K562 (cell line): ENCODE results near the gene CCDC82. TPM values are rescaled to one million over a fixed set of nuclear protein-coding genes. Genes with fewer than 3 reads are reported as not detected.

Source experiments
- ATAC-seq: fragments of 200-7000 bp; cut with Tn5 transposase; 3 replicates; pipeline ENCODE4 v1.9.1; 2020; ENCODE audit warnings: moderate library complexity
- BruUV-seq: library from RNA; stranded (reverse); fragments of 400-500 nt; replicated peaks from 2 replicates; lab custom pipeline; 2021; lab: Mats Ljungman, UMichigan
- CTCF ChIA-PET: fragments of 300-600 bp; formaldehyde crosslinking; extraction: SDS; loops from one replicate; lab custom pipeline; 2021; ENCODE audit warnings: low intra/inter-chr PET ratio; lab: Yijun Ruan, JAX
- POLR2A ChIA-PET: fragments of 300-600, 350-650 bp; sonication (Branson Sonifier 250); formaldehyde crosslinking; extraction: SDS; loops from one replicate; lab custom pipeline; 2021; ENCODE audit warnings: antibody characterized with exemption, inconsistent platforms; lab: Yijun Ruan, JAX
- DNase-seq, 4 experiments: peaks; one replicate each; pipeline versions ENCODE4 v3.0.0 to v3.0.0-alpha.2; 2011 to 2018; ENCODE audit warnings: low spot score in 3 of 4, mixed read lengths in 3 of 4; ENCODE audit errors: extremely low read depth in 1 of 4
- FAIRE-seq: peaks from 2 replicates; lab custom pipeline; 2011; peaks lifted over from hg19 to GRCh38; lab: Jason Lieb, UNC
- H2AFZ ChIP-seq: 2 replicates; pipeline ENCODE4 v1.6.0; 2011; ENCODE audit warnings: low read depth, low read length, control low read depth, inconsistent platforms
- H3K27ac ChIP-seq: fragments of 200-600 bp; 3 replicates; pipeline ENCODE4 v1.8.0; 2011; ENCODE audit warnings: low read depth, mild to moderate bottlenecking, control low read depth, inconsistent platforms, low read length, moderate library complexity, mixed read lengths; ENCODE audit errors: extremely low read depth
- H3K27me3 ChIP-seq, 2 experiments: fragments of 300-600 bp in 1 of 2; 2 replicates in 1 of 2; 3 replicates in 1 of 2; pipeline versions ENCODE4 v1.6.0 to v1.8.0; 2011; ENCODE audit warnings: inconsistent platforms in 2 of 2, low read length in 2 of 2, mild to moderate bottlenecking in 1 of 2, mixed read lengths in 1 of 2, moderate library complexity in 1 of 2; ENCODE audit not compliant: control insufficient read depth in 2 of 2, insufficient read depth in 2 of 2
- H3K36me3 ChIP-seq: fragments of 300-600 bp; 3 replicates; pipeline ENCODE4 v1.8.0; 2011; ENCODE audit warnings: mild to moderate bottlenecking, low read length, inconsistent platforms; ENCODE audit not compliant: control insufficient read depth, insufficient read depth
- H3K4me1 ChIP-seq, 2 experiments: fragments of 200-600 bp in 1 of 2; replicated peaks in 1 of 2; 2 replicates in 1 of 2; 3 replicates in 1 of 2; pipeline versions ENCODE4 v1.5.1 to v1.8.0; 2011; ENCODE audit warnings: inconsistent platforms in 2 of 2, low read length in 2 of 2, mild to moderate bottlenecking in 1 of 2, mixed read lengths in 1 of 2, moderate library complexity in 1 of 2; ENCODE audit not compliant: control insufficient read depth in 2 of 2, insufficient read depth in 2 of 2
- H3K4me2 ChIP-seq: 2 replicates; pipeline ENCODE4 v1.6.1; 2011; ENCODE audit warnings: low read length, control low read depth, inconsistent platforms, mixed read lengths; ENCODE audit not compliant: insufficient read depth
- H3K4me3 ChIP-seq: fragments of 200-600 bp; sonication (generic), shearing (Covaris generic); 2 replicates; pipeline ENCODE4 v1.5.1; 2016; ENCODE audit warnings: control low read depth, inconsistent platforms
- H3K79me2 ChIP-seq: fragments of 200-600 bp; 3 replicates; pipeline ENCODE4 v1.8.0; 2011; ENCODE audit warnings: low read length, inconsistent platforms; ENCODE audit not compliant: control insufficient read depth, insufficient read depth
- H3K9ac ChIP-seq, 2 experiments: 2 replicates each; pipeline versions ENCODE4 v1.6.0 to v1.6.1; 2011; ENCODE audit warnings: low read depth in 2 of 2, low read length in 2 of 2, control low read depth in 1 of 2, inconsistent platforms in 1 of 2, mild to moderate bottlenecking in 1 of 2, mixed read lengths in 1 of 2; ENCODE audit not compliant: insufficient read depth in 1 of 2
- H3K9me1 ChIP-seq: one replicate; pipeline ENCODE4 v1.6.0; 2011; ENCODE audit warnings: inconsistent platforms, mild to moderate bottlenecking, low read length, moderate library complexity; ENCODE audit not compliant: control insufficient read depth, insufficient read depth
- H3K9me3 ChIP-seq: replicated peaks from 2 replicates; pipeline ENCODE4 v1.5.1; 2011; ENCODE audit warnings: low read depth, low read length, inconsistent platforms; ENCODE audit not compliant: control insufficient read depth, insufficient read depth
- H4K20me1 ChIP-seq: replicated peaks from 2 replicates; pipeline ENCODE4 v1.6.1; 2011; ENCODE audit warnings: low read length, inconsistent platforms, mixed read lengths; ENCODE audit not compliant: control insufficient read depth, insufficient read depth
- C11orf30 ChIP-seq: fragments of 450-650 bp; IDR thresholded peaks from 2 replicates; pipeline ENCODE4 v1.6.1; 2016; ENCODE audit warnings: low read depth, mild to moderate bottlenecking
- CHD1 ChIP-seq: fragments of 200-600 bp; sonication (generic); IDR thresholded peaks from one replicate; pipeline ENCODE4 v1.6.1; 2012; ENCODE audit warnings: mild to moderate bottlenecking, moderate library complexity, low read length, inconsistent platforms
- CREB3 ChIP-seq: fragments of 450-650 bp; conservative IDR thresholded peaks from 2 replicates; pipeline ENCODE4 v1.6.1; 2016; ENCODE audit warnings: missing genetic modification characterization, low read depth, mild to moderate bottlenecking, missing compliant biosample characterization, moderate library complexity
- NFYB ChIP-seq: IDR thresholded peaks from 2 replicates; pipeline ENCODE4 v1.6.1; 2011; ENCODE audit warnings: mild to moderate bottlenecking, moderate library complexity; ENCODE audit not compliant: insufficient read length; ENCODE audit errors: extremely low read depth
- POLR2A ChIP-seq: fragments of 450-650 bp; conservative IDR thresholded peaks from 2 replicates; pipeline ENCODE4 v1.6.1; 2016
- ZNF311 ChIP-seq: fragments of 250-450 bp; sonication (Bioruptor Pico); IDR thresholded peaks from 2 replicates; pipeline ENCODE4 v1.4.0; 2020; ENCODE audit warnings: mild to moderate bottlenecking, moderate library complexity
- ZNF592 ChIP-seq: fragments of 450-650 bp; IDR thresholded peaks from 2 replicates; pipeline ENCODE4 v1.6.1; 2017; ENCODE audit warnings: antibody characterized with exemption, mild to moderate bottlenecking
- WGBS: fragments of 100-300 bp; shearing (Covaris generic); methylation state at CpG from one replicate; pipeline ENCODE4 v1.1.6; 2016; ENCODE audit warnings: low coverage, mixed read lengths; ENCODE audit not compliant: insufficient coverage; ENCODE audit errors: missing lambda C conversion rate; 5-methylcytosine and 5-hydroxymethylcytosine counted together
- in situ Hi-C: fragments of 300-500 bp; cut with MboI; formaldehyde crosslinking; loops from 4 replicates; pipeline ENCODE4 v1.15.0; 2018; ENCODE audit warnings: inconsistent platforms, mixed read lengths
- intact Hi-C: fragments of 100-400 bp; cut with micrococcal nuclease; formaldehyde crosslinking; loops from 2 replicates; pipeline ENCODE4 v1.14.2; 2022
- polyA plus RNA-seq, 8 experiments: library from polyadenylated mRNA; depleted of rRNA in 4 of 8; stranded (reverse) in 5 of 8; unstranded in 3 of 8; fragments of >200 nt; fragmentation: Nextera tagmentation in 2 of 8; fragmentation: Illumina TruSeq in 1 of 8; extraction: Ambion mirVana in 2 of 8; extraction: Trizol in 1 of 8; gene quantifications; 2 replicates each; pipeline versions ENCODE4 v1.2.1 to v1.2.3, GENCODE V29; 2011 to 2014; ENCODE audit warnings: inconsistent platforms in 1 of 8, missing spikeins in 1 of 8
- total RNA-seq, 7 experiments: library from RNA; depleted of rRNA in 6 of 7; stranded (reverse); fragments of >200 nt in 6 of 7; fragmentation: Illumina TruSeq in 2 of 7; extraction: Trizol in 2 of 7; gene quantifications; 2 replicates each; pipeline versions ENCODE4 v1.2.1 to v1.2.3, GENCODE V29; 2011 to 2021; ENCODE audit warnings: low replicate concordance in 1 of 7
- TF ChIP-seq, protein P1 (sequence below), 3 experiments: fragments of 200-800 bp in 1 of 3; fragments of 250-450 bp in 1 of 3; fragments of 450-650 bp in 1 of 3; sonication (Bioruptor Pico) in 1 of 3; sonication (Bioruptor generic) in 1 of 3; formaldehyde crosslinking in 1 of 3; IDR thresholded peaks; 2 replicates each; pipeline versions ENCODE4 v1.6.1 to v1.8.0; 2016 to 2022; ENCODE audit warnings: mild to moderate bottlenecking in 2 of 3, missing genetic modification characterization in 2 of 3, missing compliant biosample characterization in 1 of 3, moderate library complexity in 1 of 3

CCDC82 gene
- total and polyA plus RNA-seq, 9 of the 15 experiments (the other 6 are each of a cell fraction or from before 2014, with no cell fraction given): 12.5 to 51.3 (median 24.5) TPM

DNA sequence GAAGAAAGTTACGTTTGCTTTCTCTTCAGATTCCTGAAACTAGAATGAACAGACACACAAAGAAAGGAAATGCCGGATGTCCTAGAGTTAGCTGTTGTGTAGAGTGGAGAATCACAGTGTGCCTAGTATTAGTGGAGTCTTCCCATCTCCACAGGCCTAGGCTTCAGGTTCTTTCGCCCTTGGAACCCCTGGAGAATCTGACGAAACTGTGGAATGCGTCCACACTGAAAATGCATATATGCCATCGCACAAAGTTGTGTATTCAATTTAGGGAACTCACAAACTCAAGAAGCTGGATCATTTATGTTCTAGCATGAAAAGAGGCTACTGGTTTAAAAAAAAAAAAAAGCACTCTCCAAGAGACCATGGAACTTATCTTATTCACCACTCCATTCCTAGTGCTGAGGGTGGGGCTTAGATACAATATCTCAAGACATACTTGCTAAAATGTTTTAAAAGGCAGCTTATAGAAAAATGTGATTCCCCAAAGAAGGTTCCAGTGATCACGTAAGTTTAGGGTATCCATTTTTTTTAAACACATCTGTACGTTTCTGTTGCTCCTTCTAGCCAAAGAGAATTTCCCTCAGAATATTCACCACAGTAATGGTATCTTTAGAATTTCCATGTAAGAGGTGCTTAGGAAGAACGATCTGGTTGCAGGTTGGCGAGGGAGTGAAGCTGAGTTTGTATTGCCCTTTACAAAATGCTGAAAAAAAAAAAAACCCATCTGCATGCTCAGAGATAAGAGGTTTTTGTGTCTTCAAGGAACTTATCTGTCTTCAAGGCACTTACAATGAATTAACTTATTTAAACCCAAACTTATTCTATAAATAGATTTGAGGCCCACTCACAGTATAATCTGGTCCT, 66.7 kb downstream of the CCDC82 start (continued):
- TF ChIP-seq, protein P1, sequence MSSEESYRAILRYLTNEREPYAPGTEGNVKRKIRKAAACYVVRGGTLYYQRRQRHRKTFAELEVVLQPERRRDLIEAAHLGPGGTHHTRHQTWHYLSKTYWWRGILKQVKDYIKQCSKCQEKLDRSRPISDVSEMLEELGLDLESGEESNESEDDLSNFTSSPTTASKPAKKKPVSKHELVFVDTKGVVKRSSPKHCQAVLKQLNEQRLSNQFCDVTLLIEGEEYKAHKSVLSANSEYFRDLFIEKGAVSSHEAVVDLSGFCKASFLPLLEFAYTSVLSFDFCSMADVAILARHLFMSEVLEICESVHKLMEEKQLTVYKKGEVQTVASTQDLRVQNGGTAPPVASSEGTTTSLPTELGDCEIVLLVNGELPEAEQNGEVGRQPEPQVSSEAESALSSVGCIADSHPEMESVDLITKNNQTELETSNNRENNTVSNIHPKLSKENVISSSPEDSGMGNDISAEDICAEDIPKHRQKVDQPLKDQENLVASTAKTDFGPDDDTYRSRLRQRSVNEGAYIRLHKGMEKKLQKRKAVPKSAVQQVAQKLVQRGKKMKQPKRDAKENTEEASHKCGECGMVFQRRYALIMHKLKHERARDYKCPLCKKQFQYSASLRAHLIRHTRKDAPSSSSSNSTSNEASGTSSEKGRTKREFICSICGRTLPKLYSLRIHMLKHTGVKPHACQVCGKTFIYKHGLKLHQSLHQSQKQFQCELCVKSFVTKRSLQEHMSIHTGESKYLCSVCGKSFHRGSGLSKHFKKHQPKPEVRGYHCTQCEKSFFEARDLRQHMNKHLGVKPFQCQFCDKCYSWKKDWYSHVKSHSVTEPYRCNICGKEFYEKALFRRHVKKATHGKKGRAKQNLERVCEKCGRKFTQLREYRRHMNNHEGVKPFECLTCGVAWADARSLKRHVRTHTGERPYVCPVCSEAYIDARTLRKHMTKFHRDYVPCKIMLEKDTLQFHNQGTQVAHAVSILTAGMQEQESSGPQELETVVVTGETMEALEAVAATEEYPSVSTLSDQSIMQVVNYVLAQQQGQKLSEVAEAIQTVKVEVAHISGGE (CRISPR knock-in tag; IDR thresholded peaks at IDR 0.05): 0 out of 6 replicates have a peak, but pooled peaks of 1 of the 3 experiments have one; percentile 12
- peak; percentile 23 for TF ChIP-seq POLR2A
- no peak for TF ChIP-seq C11orf30
- peak; percentile 47 for TF ChIP-seq CHD1
- TF ChIP-seq, all 486 proteins: peak for 43

DNA sequence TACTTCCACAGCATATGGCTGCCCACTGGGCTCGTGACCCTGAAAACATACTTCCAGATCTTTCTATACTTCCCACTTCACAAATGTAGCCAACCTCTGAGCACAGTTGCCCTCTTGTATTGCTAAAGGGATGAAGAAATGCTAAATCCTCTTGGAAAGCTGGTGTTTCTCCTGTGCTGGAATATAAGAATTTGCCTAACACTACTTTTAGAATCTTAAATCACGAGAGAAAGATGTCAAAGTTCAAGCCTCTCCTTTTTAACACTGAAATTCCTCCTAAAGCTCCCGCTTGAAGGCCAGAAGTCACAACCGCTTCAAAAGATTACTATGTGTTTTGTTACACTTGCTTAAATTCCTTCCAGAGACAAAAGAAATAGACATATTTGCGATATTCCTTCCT, 68.6 kb downstream of the CCDC82 start:
- peak overlapping the region; percentile 91 for H3K27ac ChIP-seq
- POLR2A ChIA-PET: interaction anchor here (1.3 to 5.5 kb wide), 5 partner anchors 10 to 22 kb away, joined by 4 to 42 read pairs (median 18); partner anchors contain the start of gene MAML2
- no peak for TF ChIP-seq NFYB
- 0 out of 2 replicates have a peak, but pooled peaks have one; percentile 39 for TF ChIP-seq CREB3 (tag)
- 0 out of 2 replicates have a peak, but pooled peaks have one; percentile 28 for TF ChIP-seq ZNF311 (CRISPR knock-in tag)
- peak; percentile 64 for TF ChIP-seq ZNF592

More for the DNA sequence above, 68.6 kb downstream of the CCDC82 start:
- H3K9ac ChIP-seq: peak overlapping the region in 1 of 2 experiments; percentile 76; a peak in 1 of 4 replicates
- in situ Hi-C loops (no loop called here), intact Hi-C loops (loop anchor here (5.0 kb wide), 2 partner anchors 64 to 79 kb away; no protein-coding TSS in a partner anchor)
- ATAC-seq (no peak), FAIRE-seq (no peak), DNase-seq (no peak)
- H3K4me1 ChIP-seq: peaks cover 14 to 88% of the 10 kb centered on the region in 2 experiments; a peak in 4 of 5 replicates
- H3K4me3 ChIP-seq: no peak overlapping the region
- H3K79me2 ChIP-seq: peaks cover 71% of the 10 kb centered on the region
- peak overlapping the region; percentile 72 for H2AFZ ChIP-seq
- H3K4me2 ChIP-seq: peak overlapping the region; percentile 73; the same call in 1 of the 2 replicates
- no peaks in the 10 kb centered on the region for H3K9me1 ChIP-seq
- WGBS: 58% methylated on average over 5 of the region's 5 CpGs
- H3K27me3 ChIP-seq: no peaks in the 10 kb centered on the region
- no peaks in the 10 kb centered on the region for H3K9me3 ChIP-seq
- no peaks in the 10 kb centered on the region for H4K20me1 ChIP-seq
- BruUV-seq: no TSS peak
- 0 out of 3 replicates have a peak, but pooled peaks cover 3% of the 10 kb centered on the region for H3K36me3 ChIP-seq
- CTCF ChIA-PET: no interaction called here
